Right cardiac atrium (tissue), 5 donors: Measurements from ENCODE around the gene ADGRL2. TPM values are rescaled to one million over a fixed set of nuclear protein-coding genes. Genes with fewer than 3 reads are reported as not detected.
A peak's percentile ranks its signal among the peaks of the same experiment; 100 is the strongest.

Experiments
- ATAC-seq, 2 donors: fragments of 200-7000 bp; cut with Tn5 transposase; one replicate each; pipeline versions ENCODE4 v1.8.0 to v1.9.1; 2020; ENCODE audit warnings: moderate library complexity in 2 of 2, mild to moderate bottlenecking in 1 of 2
- DNase-seq, 3 donors: peaks; one replicate each; pipeline ENCODE4 v3.0.0-alpha.2; 2020
- H3K27ac ChIP-seq: one replicate; pipeline ENCODE4 v1.5.1; 2013; ENCODE audit warnings: mild to moderate bottlenecking, low read length, control low read depth, moderate library complexity
- H3K27me3 ChIP-seq: one replicate; pipeline ENCODE4 v1.6.1; 2013; ENCODE audit not compliant: control insufficient read depth, insufficient read depth
- H3K4me1 ChIP-seq: one replicate; pipeline ENCODE4 v1.6.1; 2013; ENCODE audit warnings: low read length; ENCODE audit not compliant: control insufficient read depth, insufficient read depth
- H3K4me3 ChIP-seq: one replicate; pipeline ENCODE4 v1.5.1; 2013; ENCODE audit warnings: low read length, control low read depth
- H3K9me3 ChIP-seq: one replicate; pipeline ENCODE4 v1.6.1; 2013; ENCODE audit warnings: low read length; ENCODE audit not compliant: control insufficient read depth
- WGBS: extraction: QIAGEN DNeasy Blood & Tissue Kit; methylation state at CpG from one replicate; pipeline ENCODE4 v1.1.7; 2013; 5-methylcytosine and 5-hydroxymethylcytosine counted together
- intact Hi-C, 4 donors: fragments of 100-400 bp; cut with DNase I; formaldehyde crosslinking; loops; one replicate each; pipeline versions ENCODE4 v1.11.0 to v1.14.0; 2022 to 2023
- polyA plus RNA-seq: library from polyadenylated mRNA; stranded (reverse); fragments of 200-250 nt; gene quantifications from one replicate; pipeline ENCODE4 v1.2.3, GENCODE V29; 2013
- total RNA-seq, 4 donors: library from RNA; stranded (reverse); fragmentation: NEBNext Ultra II Directional; extraction: Animal tissue kit (Norgen Biotek cat#: 25700); gene quantifications; one replicate each; pipeline ENCODE4 v1.2.1, GENCODE V29; 2021
- donor health status: healthy with polysubstance abuse.
- donor health status: DM: no; HTN: yes; CAD: no.
- donor health status: DM: no; HTN: no; CAD: no.
- donor health status: DM: no; HTN: yes; CAD: no; lungs with severe emphysema.
- donor health status: DM: yes; HTN: yes; CAD: no.

ADGRL2 gene
- total and polyA plus RNA-seq, 5 donors: 41.5 to 78.2 (median 70.0) TPM

- peak overlapping the region; percentile 22 for H3K4me3 ChIP-seq
Measured at GRCh38 chr1:81920245-81920740, 119.6 kb downstream of the ADGRL2 start.

GRCh38 chr1:81920886-81921285 is 120.2 kb downstream of the ADGRL2 start:
- Histone ChIP-seq H3K4me1 (peaks cover 4% of the 10 kb centered on the region), H3K27ac (no peak overlapping the region), H3K27me3 (no peaks in the 10 kb centered on the region), H3K4me3 (no peak overlapping the region), H3K9me3 (no peaks in the 10 kb centered on the region)
- 24% methylated on average over 2 of the region's 2 CpGs for WGBS
- DNase-seq (no peak), ATAC-seq (no peak)
- intact Hi-C loops: no loop called here

More at GRCh38 chr1:81920245-81920740, 119.6 kb downstream of the ADGRL2 start:
- no peaks in the 10 kb centered on the region for H3K9me3 ChIP-seq
- peak overlapping the region; percentile 54 for H3K27ac ChIP-seq
- ATAC-seq (peak; percentile 87 to 94), DNase-seq (peak; percentile 33 to 57 (median 49))
- intact Hi-C loops: no loop called here
- 36% methylated on average over 6 of the region's 6 CpGs for WGBS
- H3K4me1 ChIP-seq: peaks cover 4% of the 10 kb centered on the region
- H3K27me3 ChIP-seq: no peaks in the 10 kb centered on the region

DNA sequence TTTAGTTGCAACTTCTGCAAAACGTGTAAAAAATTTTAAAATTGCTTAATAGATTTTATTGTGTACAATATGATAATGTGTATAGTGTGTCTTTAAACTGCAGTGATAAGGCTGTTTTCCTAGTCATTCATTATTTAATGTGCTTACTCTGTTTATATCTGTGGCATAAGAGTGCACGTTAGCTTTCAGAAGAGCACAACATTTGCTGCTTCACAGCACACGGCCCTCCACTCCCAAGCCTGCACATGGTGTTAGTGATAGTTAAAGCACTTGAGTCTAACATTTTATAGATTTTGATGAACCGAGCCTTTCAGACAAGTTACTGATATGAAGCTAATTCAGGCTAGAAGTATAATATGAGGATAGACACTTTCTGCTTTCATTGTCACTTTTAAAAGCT is 120.6 kb downstream of the ADGRL2 start:
- intact Hi-C loops: no loop called here
- 40% methylated on average over 4 of the region's 4 CpGs for WGBS
- Histone ChIP-seq H3K4me1 (peaks cover 4% of the 10 kb centered on the region), H3K9me3 (no peaks in the 10 kb centered on the region), H3K27me3 (no peaks in the 10 kb centered on the region), H3K4me3 (no peak overlapping the region), H3K27ac (no peak overlapping the region)
- no peak for DNase-seq
- ATAC-seq: peak; percentile 38 to 57

DNA sequence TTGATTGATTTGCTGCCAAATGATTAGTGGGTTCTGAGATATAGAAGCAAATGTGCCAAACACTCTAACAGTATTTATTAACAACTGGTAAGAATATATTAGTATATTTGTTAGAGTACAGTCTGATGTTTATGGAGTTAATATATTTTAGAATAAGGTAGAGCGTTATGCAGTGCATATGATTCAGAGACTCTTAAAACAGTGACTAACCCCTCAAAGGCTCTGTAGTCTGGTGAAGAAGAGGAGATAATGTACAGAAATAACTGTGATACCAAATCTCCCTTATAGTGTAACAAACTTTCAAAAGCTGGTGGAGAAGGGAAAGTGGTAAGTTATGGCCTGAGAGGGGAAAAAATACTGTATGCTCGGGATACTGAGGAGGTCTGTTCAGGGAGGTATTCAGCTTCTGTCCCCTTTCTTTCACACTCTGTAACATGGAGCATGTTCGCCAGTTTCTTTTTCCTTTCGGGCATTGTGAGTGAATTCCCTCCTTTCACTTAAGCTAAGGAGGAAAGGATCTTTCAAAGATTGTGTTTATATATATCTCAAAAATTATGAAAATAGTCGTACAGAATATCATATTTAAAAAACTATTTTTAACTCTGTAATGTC is 121.2 kb downstream of the ADGRL2 start:
- Histone ChIP-seq H3K4me1 (peaks cover 4% of the 10 kb centered on the region), H3K9me3 (no peaks in the 10 kb centered on the region), H3K27me3 (no peaks in the 10 kb centered on the region), H3K4me3 (no peak overlapping the region), H3K27ac (no peak overlapping the region)
- no peak for DNase-seq
- peak in 1 of 2 donors; percentile 25 for ATAC-seq
- WGBS: 43% methylated on average over 5 of the region's 5 CpGs
- intact Hi-C loops: no loop called here

- Histone ChIP-seq H3K27me3 (no peaks in the 10 kb centered on the region), H3K27ac (no peak overlapping the region), H3K4me1 (peaks cover 4% of the 10 kb centered on the region), H3K9me3 (no peaks in the 10 kb centered on the region), H3K4me3 (no peak overlapping the region)
- 36% methylated on average over 2 of the region's 2 CpGs for WGBS
- DNase-seq: no peak
- ATAC-seq: no peak
- intact Hi-C loops: no loop called here
Measured at GRCh38 chr1:81922955-81923354, 122.2 kb downstream of the ADGRL2 start.

DNA sequence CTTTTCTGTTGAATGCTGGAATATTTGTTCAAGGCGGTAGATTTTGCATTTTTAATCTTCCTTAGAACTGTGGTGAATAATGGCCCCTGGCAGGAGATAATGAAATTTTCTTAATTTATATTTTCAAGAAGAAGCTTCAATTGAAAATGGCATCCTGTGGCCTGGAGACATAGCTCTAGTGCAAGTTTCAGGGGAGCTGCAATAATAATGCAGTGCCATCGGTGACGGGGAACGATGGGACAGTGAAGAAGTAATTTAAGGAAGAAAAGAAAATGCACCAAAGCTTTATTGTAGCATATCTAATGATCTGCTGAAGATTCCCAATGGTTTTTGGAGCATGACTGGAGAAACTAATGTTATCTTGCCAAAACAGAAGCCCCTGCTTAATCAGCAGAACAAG is 128.4 kb downstream of the ADGRL2 start:
- Histone ChIP-seq H3K4me1 (no peaks in the 10 kb centered on the region), H3K4me3 (no peak overlapping the region), H3K27ac (no peak overlapping the region), H3K27me3 (no peaks in the 10 kb centered on the region), H3K9me3 (no peaks in the 10 kb centered on the region)
- DNase-seq: no peak
- ATAC-seq: no peak
- 98% methylated on average over 4 of the region's 4 CpGs for WGBS
- intact Hi-C loops: no loop called here

DNA sequence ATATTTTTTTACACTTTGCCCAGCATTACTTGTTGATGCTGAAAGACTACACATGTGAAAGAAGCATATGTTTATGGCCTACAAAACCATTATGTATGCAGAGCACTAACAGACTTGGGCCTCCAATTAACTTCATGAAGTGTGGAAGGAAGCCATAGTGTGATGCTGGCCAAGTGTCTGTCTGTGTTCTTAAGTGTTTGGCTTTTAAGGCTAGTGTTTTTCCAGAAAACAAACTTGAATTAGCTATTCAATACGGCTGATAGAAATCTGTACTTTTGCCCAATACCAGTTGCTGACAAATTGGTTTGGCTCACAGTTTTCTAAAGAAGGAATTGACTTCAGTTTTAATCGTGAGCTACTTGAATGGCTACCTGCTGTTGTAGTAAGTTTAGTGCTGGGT is 136.1 kb downstream of the ADGRL2 start:
- DNase-seq (no peak), ATAC-seq (peak in 1 of 2 donors; percentile 71)
- Histone ChIP-seq H3K27ac (no peak overlapping the region), H3K27me3 (no peaks in the 10 kb centered on the region), H3K9me3 (no peaks in the 10 kb centered on the region), H3K4me1 (no peaks in the 10 kb centered on the region), H3K4me3 (no peak overlapping the region)
- 49% methylated on average over 2 of the region's 2 CpGs for WGBS
- intact Hi-C loops: no loop called here

DNA sequence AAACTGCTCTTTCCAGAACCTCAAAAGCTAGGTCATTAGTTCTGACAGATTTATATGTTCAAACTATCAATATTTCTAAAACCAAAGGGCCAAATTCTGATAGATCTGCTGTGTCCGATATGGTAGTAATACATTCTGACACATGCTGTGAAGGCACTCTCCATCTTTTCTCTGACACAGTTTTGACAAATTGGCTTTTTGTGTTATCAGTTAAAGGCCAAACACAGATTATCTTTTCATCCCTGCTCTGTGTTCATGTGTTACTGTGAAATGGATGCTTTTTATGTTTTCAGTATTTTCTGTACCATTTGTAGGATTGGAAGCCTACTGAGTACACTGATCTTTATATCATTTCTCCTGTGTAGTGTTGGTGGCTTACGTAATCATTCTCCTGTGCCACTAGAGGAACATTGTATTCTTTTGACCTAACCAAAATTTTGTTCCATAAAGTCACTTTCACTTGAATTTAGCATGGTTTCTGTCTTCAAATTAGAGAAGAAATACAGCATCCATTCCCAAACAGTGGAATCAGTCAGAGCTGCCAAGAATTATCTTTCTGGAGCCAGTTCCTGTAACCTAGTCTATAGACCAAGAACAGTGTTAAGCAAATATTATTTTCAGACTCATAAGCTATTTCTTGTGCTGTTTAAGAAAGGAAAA is 137.2 kb downstream of the ADGRL2 start:
- intact Hi-C loops: no loop called here
- DNase-seq (no peak), ATAC-seq (peak; percentile 49 to 86)
- Histone ChIP-seq H3K27ac (no peak overlapping the region), H3K9me3 (no peaks in the 10 kb centered on the region), H3K4me1 (no peaks in the 10 kb centered on the region), H3K27me3 (no peaks in the 10 kb centered on the region), H3K4me3 (no peak overlapping the region)
- 65% methylated on average over 2 of the region's 2 CpGs for WGBS

DNA sequence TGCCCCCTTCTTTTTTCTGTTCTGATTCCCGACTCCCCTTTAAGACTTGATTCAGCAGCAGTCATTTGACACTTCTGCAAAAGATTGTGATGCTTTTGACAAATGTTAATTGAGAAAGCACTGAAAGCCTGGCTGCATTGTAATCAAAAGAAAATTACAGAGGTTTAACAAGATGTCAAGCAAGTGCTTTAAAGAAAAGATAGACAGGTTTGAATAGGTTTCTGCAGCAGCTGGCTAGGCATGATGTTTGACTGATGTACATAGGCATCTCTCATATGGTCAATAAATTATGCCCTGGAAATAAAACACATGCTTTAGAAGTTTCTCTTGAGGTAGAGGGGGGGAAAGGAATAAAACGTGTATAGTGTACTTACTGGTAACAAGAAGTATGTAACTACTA is 147.8 kb downstream of the ADGRL2 start:
- 50% methylated on average over 2 of the region's 2 CpGs for WGBS

DNA sequence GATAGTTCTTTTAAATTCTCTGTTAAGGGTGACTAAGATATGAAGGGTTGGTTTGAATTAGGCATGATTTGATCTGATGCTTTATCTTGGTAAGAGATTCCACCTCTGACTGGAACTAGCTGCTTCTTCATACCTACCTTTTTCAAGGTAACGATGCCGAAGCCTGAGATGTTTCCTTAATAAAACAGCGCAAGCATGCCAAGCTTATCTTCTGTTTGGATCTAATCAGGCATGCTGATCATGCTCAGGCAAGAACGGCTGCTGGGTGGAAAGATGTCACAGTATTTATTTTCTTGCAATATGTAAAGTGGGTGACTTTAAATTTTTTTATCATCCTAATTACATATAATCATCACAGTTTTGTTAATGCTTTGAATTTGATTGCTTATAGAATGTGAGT is 148.7 kb downstream of the ADGRL2 start:
- no peak for ATAC-seq
- no peaks in the 10 kb centered on the region for H3K27me3 ChIP-seq
- no peak for DNase-seq
- no peak overlapping the region for H3K27ac ChIP-seq
- no peak overlapping the region for H3K4me3 ChIP-seq
- intact Hi-C loops: no loop called here
- no peaks in the 10 kb centered on the region for H3K4me1 ChIP-seq
- WGBS: 71% methylated on average over 4 of the region's 4 CpGs
- no peaks in the 10 kb centered on the region for H3K9me3 ChIP-seq

More for the DNA sequence above, 147.8 kb downstream of the ADGRL2 start:
- ATAC-seq (no peak), DNase-seq (no peak)
- H3K9me3 ChIP-seq: no peaks in the 10 kb centered on the region
- H3K27me3 ChIP-seq: no peaks in the 10 kb centered on the region
- intact Hi-C loops: no loop called here
- H3K27ac ChIP-seq: no peak overlapping the region
- peaks cover 1% of the 10 kb centered on the region for H3K4me1 ChIP-seq
- no peak overlapping the region for H3K4me3 ChIP-seq

- no peak overlapping the region for H3K27ac ChIP-seq
- intact Hi-C loops: no loop called here
- H3K9me3 ChIP-seq: no peaks in the 10 kb centered on the region
- no peak overlapping the region for H3K4me3 ChIP-seq
- H3K27me3 ChIP-seq: no peaks in the 10 kb centered on the region
- H3K4me1 ChIP-seq: no peaks in the 10 kb centered on the region
- ATAC-seq (no peak), DNase-seq (no peak)
Measured at GRCh38 chr1:81950037-81950436, 149.3 kb downstream of the ADGRL2 start.
